ENCODE results near the gene MRI1. TPM values are rescaled to one million over a fixed set of nuclear protein-coding genes. Genes with fewer than 3 reads are reported as not detected.

MRI1 gene
- total and polyA plus RNA-seq, 2 experiments from 2014 or later, result 16.5 to 39.7 TPM

DNA sequence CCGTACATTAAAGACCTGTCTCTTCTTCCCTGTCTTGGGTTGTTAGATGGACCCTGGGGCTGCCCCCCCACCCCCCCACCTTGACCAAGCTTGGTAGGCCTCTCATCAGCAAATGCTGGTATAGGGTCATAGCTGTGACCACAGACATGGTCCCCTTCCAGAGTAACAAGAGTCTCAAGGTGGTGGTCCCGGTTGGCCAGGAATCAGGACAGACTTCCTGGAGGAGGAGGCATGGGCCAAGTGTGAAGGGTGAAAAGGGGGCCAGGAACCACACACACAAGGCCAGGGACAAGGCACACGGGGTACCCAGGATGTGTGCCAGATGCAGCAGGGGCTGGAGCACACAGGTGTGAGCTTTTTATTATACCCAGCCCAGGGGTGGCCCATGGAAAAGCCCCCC is 1.1 kb upstream of the MRI1 start:
- H3K27ac ChIP-seq, result no peak overlapping the region
- no peaks in the 10 kb centered on the region for H3K9me3 ChIP-seq (ENCODE audit: low read depth)
- TF ChIP-seq EZH2 (IDR thresholded peaks at IDR 0.05; ENCODE audit: insufficient read depth, poor library complexity, severe bottlenecking), result no peak
- no peak for TF ChIP-seq EZH2phosphoT487 (IDR thresholded peaks at IDR 0.05; ENCODE audit: insufficient read depth, low read depth)
- H4K20me1 ChIP-seq (ENCODE audit: insufficient read depth), result no peaks in the 10 kb centered on the region
- no peaks in the 10 kb centered on the region for H3K9me2 ChIP-seq (ENCODE audit: insufficient read depth)
- peaks cover 12% of the 10 kb centered on the region; the same call in 1 of the 2 replicates for H3K36me3 ChIP-seq (ENCODE audit: low read depth)
- H3K4me3 ChIP-seq, result no peak overlapping the region
- H3K27me3 ChIP-seq (replicated peaks; ENCODE audit: insufficient read depth), result no peaks in the 10 kb centered on the region
- H3K4me2 ChIP-seq (ENCODE audit: unreplicated experiment), result no peak overlapping the region
- no peak overlapping the region for H2AFZ ChIP-seq
- H3F3A ChIP-seq (ENCODE audit: insufficient read depth), result no peaks in the 10 kb centered on the region
- peaks cover 20% of the 10 kb centered on the region for H3K79me2 ChIP-seq (ENCODE audit: insufficient read depth)
- in situ Hi-C loops (cut with MboI), result no loop called here
- 94 to 95% methylated on average over 3 of the region's 3 CpGs for WGBS, 2 experiments (ENCODE audit: low coverage in 1 of 2, low lambda C conversion rate in 2 of 2, missing lambda C conversion rate in 2 of 2)
- no peak for DNase-seq
- H3K9ac ChIP-seq, result no peak overlapping the region
- 0 out of 2 replicates have a peak, but pooled peaks cover 5% of the 10 kb centered on the region for H3K4me1 ChIP-seq (ENCODE audit: insufficient read depth)

DNA sequence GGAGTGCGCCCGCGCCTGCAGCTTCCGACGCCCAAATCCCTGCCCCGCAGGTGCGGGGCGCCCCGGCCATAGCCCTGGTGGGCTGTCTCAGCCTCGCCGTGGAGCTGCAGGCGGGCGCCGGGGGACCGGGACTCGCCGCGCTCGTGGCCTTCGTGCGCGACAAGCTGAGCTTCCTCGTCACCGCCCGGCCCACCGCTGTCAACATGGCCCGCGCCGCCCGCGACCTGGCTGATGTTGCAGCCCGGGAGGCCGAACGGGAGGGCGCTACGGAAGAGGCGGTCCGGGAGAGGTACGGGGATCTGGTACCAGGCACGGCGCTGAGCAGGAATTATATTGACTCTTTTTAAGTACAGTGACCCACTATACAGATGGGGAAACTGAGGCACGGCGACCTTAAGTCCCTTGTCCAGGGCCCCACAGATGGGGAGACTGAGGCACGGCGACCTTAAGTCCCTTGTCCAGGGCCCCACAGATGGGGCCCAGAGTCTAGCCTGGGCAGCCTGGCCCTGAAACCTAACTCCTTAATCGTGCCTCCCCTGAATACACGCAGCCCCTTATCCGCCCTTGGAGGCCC is 586 bp downstream of the MRI1 start:
- peak; percentile 62 for DNase-seq
- H3K9me3 ChIP-seq (ENCODE audit: low read depth), result no peaks in the 10 kb centered on the region
- no peak for TF ChIP-seq EZH2 (IDR thresholded peaks at IDR 0.05; ENCODE audit: insufficient read depth, poor library complexity, severe bottlenecking)
- no peak for TF ChIP-seq EZH2phosphoT487 (IDR thresholded peaks at IDR 0.05; ENCODE audit: insufficient read depth, low read depth)
- H3K4me2 ChIP-seq (ENCODE audit: unreplicated experiment), result peak overlapping the region; percentile 71
- WGBS, 2 experiments (ENCODE audit: low coverage in 1 of 2, low lambda C conversion rate in 2 of 2, missing lambda C conversion rate in 2 of 2), result 1 to 3% methylated on average over 30 to 44 of the region's 48 CpGs
- H3K27ac ChIP-seq, result no peak overlapping the region
- H2AFZ ChIP-seq, result peak overlapping the region; percentile 70
- no peaks in the 10 kb centered on the region for H3F3A ChIP-seq (ENCODE audit: insufficient read depth)
- peak overlapping the region; percentile 81 for H3K4me3 ChIP-seq
- peaks cover 6% of the 10 kb centered on the region; the same call in 1 of the 2 replicates for H3K36me3 ChIP-seq (ENCODE audit: low read depth)
- peaks cover 20% of the 10 kb centered on the region for H3K79me2 ChIP-seq (ENCODE audit: insufficient read depth)
- in situ Hi-C loops (cut with MboI), result no loop called here
- H3K4me1 ChIP-seq (ENCODE audit: insufficient read depth), result 0 out of 2 replicates have a peak, but pooled peaks cover 5% of the 10 kb centered on the region
- no peaks in the 10 kb centered on the region for H4K20me1 ChIP-seq (ENCODE audit: insufficient read depth)
- no peaks in the 10 kb centered on the region for H3K27me3 ChIP-seq (replicated peaks; ENCODE audit: insufficient read depth)
- no peaks in the 10 kb centered on the region for H3K9me2 ChIP-seq (ENCODE audit: insufficient read depth)
- H3K9ac ChIP-seq, result peak overlapping the region; percentile 76

DNA sequence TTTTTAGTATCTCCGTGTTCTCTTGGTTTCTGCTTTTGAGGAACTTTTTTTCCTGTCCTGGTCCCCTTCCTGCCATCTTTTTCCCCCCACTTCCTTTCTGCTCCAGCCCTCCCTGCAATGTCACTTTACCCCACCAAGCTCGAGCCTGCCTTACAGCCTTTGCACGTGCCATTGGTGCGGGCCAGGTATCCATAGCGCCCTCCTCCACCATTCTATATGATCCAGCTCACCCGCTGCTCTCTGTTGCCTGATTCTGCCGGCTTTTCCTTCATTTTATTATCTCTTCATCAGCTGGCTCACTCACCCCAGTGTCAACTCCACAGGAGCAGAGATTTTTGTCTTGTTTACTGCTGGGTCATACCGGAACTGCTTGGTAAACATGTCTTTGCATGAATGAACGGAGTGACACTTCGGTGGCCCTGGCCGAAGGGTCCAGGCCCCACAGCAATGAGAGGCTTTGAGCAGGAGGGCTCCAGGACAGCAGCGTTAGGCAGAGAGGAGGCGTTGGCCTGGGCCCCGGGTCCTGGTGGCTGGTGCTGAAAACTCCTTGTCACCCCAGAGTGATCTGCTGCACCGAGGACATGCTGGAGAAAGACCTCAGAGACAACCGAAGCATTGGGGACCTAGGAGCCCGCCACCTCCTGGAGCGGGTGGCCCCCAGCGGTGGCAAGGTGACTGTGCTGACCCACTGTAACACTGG is 1.2 kb downstream of the MRI1 start:
- Histone ChIP-seq H3K36me3 (ENCODE audit: low read depth) (no peaks in the 10 kb centered on the region; the same call in 1 of the 2 replicates), H4K20me1 (ENCODE audit: insufficient read depth) (no peaks in the 10 kb centered on the region), H3K4me2 (ENCODE audit: unreplicated experiment) (peak overlapping the region; percentile 71), H3K79me2 (ENCODE audit: insufficient read depth) (peaks cover 20% of the 10 kb centered on the region), H3K9me2 (ENCODE audit: insufficient read depth) (no peaks in the 10 kb centered on the region), H3K9me3 (ENCODE audit: low read depth) (no peaks in the 10 kb centered on the region), H3K9ac (peak overlapping the region; percentile 76), H3K27ac (no peak overlapping the region), H3K27me3 (replicated peaks; ENCODE audit: insufficient read depth) (no peaks in the 10 kb centered on the region), H3F3A (ENCODE audit: insufficient read depth) (no peaks in the 10 kb centered on the region), H3K4me3 (peak overlapping the region; percentile 81), H2AFZ (peak overlapping the region; percentile 70), H3K4me1 (ENCODE audit: insufficient read depth) (0 out of 2 replicates have a peak, but pooled peaks cover 5% of the 10 kb centered on the region)
- peak; percentile 47 for DNase-seq
- TF ChIP-seq EZH2 (IDR thresholded peaks at IDR 0.05; ENCODE audit: insufficient read depth, poor library complexity, severe bottlenecking) (no peak), EZH2phosphoT487 (IDR thresholded peaks at IDR 0.05; ENCODE audit: insufficient read depth, low read depth) (no peak)
- WGBS, 2 experiments (ENCODE audit: low coverage in 1 of 2, low lambda C conversion rate in 2 of 2, missing lambda C conversion rate in 2 of 2), result 34% methylated on average over 18 to 19 of the region's 19 CpGs
- in situ Hi-C loops (cut with MboI), result no loop called here

DNA sequence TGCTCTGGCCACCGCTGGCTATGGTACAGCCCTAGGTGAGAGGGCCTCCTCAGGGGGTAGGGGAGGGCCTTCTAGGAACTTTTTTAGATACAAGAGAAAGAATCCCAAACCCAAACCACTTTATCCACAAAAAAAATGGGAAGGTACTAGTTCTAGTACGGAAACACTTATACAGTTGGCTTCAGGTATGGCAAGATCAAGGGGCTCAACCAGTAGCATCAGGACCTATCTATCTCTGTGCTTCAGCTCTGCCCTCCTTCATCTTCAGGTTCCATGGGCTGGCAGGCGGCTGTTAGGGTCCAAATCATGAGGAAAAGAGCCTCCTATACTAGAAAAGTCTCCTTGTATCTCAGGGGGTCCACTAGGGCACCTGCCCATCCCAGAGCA is 1.8 kb downstream of the MRI1 start:
- WGBS, 2 experiments (ENCODE audit: low coverage in 1 of 2, low lambda C conversion rate in 2 of 2, missing lambda C conversion rate in 2 of 2), result 91 to 94% methylated on average over 3 of the region's 3 CpGs

More for the DNA sequence above, 1.8 kb downstream of the MRI1 start:
- no peak overlapping the region for H2AFZ ChIP-seq
- H3K79me2 ChIP-seq (ENCODE audit: insufficient read depth), result peaks cover 20% of the 10 kb centered on the region
- H3K9ac ChIP-seq, result peak overlapping the region; percentile 76; the same call in 1 of the 2 replicates
- TF ChIP-seq EZH2 (IDR thresholded peaks at IDR 0.05; ENCODE audit: insufficient read depth, poor library complexity, severe bottlenecking) (no peak), EZH2phosphoT487 (IDR thresholded peaks at IDR 0.05; ENCODE audit: insufficient read depth, low read depth) (no peak)
- no peaks in the 10 kb centered on the region for H3K36me3 ChIP-seq (ENCODE audit: low read depth)
- no peaks in the 10 kb centered on the region for H3K9me2 ChIP-seq (ENCODE audit: insufficient read depth)
- 0 out of 2 replicates have a peak, but pooled peaks cover 5% of the 10 kb centered on the region for H3K4me1 ChIP-seq (ENCODE audit: insufficient read depth)
- no peak for DNase-seq
- H4K20me1 ChIP-seq (ENCODE audit: insufficient read depth), result no peaks in the 10 kb centered on the region
- H3K9me3 ChIP-seq (ENCODE audit: low read depth), result no peaks in the 10 kb centered on the region
- H3F3A ChIP-seq (ENCODE audit: insufficient read depth), result no peaks in the 10 kb centered on the region
- H3K27me3 ChIP-seq (replicated peaks; ENCODE audit: insufficient read depth), result no peaks in the 10 kb centered on the region
- no peak overlapping the region for H3K27ac ChIP-seq
- no peak overlapping the region for H3K4me3 ChIP-seq
- in situ Hi-C loops (cut with MboI), result no loop called here
- H3K4me2 ChIP-seq (ENCODE audit: unreplicated experiment), result peak overlapping the region; percentile 71

Measured in GM23248 (cell line).